Subcutaneous abdominal adipose tissue (tissue), 5 donors: ENCODE data around the gene NPY2R.
A peak's percentile ranks its signal among the peaks of the same experiment; 100 is the strongest.

Experiments used
- H3K27ac ChIP-seq: one replicate; pipeline ENCODE4 v1.7.0; 2013; ENCODE audit warnings: low read depth, mild to moderate bottlenecking, inconsistent platforms, low read length, moderate library complexity
- H3K27me3 ChIP-seq, 5 donors: one replicate each; pipeline ENCODE4 v1.7.0; 2013; ENCODE audit warnings: low read length in 5 of 5, inconsistent platforms in 1 of 5; ENCODE audit not compliant: control insufficient read depth in 5 of 5, insufficient read depth in 4 of 5
- H3K36me3 ChIP-seq, 5 donors: one replicate each; pipeline ENCODE4 v1.7.0; 2013; ENCODE audit warnings: low read length in 5 of 5; ENCODE audit not compliant: control insufficient read depth in 5 of 5, insufficient read depth in 5 of 5
- H3K4me1 ChIP-seq, 5 donors: one replicate each; pipeline ENCODE4 v1.7.0; 2013; ENCODE audit warnings: low read length in 5 of 5, mild to moderate bottlenecking in 3 of 5, moderate library complexity in 1 of 5; ENCODE audit not compliant: control insufficient read depth in 5 of 5, insufficient read depth in 5 of 5
- H3K4me3 ChIP-seq, 5 donors: one replicate each; pipeline ENCODE4 v1.7.0; 2013; ENCODE audit warnings: low read length in 5 of 5, low read depth in 1 of 5
- H3K9ac ChIP-seq, 5 donors: one replicate each; pipeline ENCODE4 v1.7.0; 2013; ENCODE audit warnings: low read length in 5 of 5, mild to moderate bottlenecking in 4 of 5, moderate library complexity in 3 of 5
- H3K9me3 ChIP-seq, 5 donors: one replicate each; pipeline ENCODE4 v1.7.0; 2013; ENCODE audit warnings: low read length in 5 of 5; ENCODE audit not compliant: control insufficient read depth in 5 of 5
- donor health status: healthy.
- donor health status: healthy.
- donor health status: healthy.
- donor health status: healthy.
- donor health status: healthy.

The NPY2R gene

GRCh38 chr4:155245105-155245504, 36.7 kb downstream of the NPY2R start:
- Histone ChIP-seq H3K36me3 (no peaks in the 10 kb centered on the region), H3K9ac (no peak overlapping the region), H3K27ac (no peak overlapping the region)

GRCh38 chr4:155248002-155248896, 39.8 kb downstream of the NPY2R start:
- Histone ChIP-seq H3K27me3 (no peaks in the 10 kb centered on the region), H3K9me3 (no peaks in the 10 kb centered on the region), H3K4me1 (peaks cover 0 to 18% (median 4%) of the 10 kb centered on the region in 5 donors), H3K27ac (peak overlapping the region; percentile 15), H3K4me3 (no peak overlapping the region), H3K9ac (no peak overlapping the region), H3K36me3 (no peaks in the 10 kb centered on the region)

More at GRCh38 chr4:155245105-155245504, 36.7 kb downstream of the NPY2R start:
- Histone ChIP-seq H3K27me3 (no peaks in the 10 kb centered on the region), H3K4me1 (peaks cover 0 to 18% (median 4%) of the 10 kb centered on the region in 5 donors), H3K9me3 (no peaks in the 10 kb centered on the region), H3K4me3 (no peak overlapping the region)

- H3K27me3 ChIP-seq, result no peaks in the 10 kb centered on the region
- H3K9me3 ChIP-seq, result no peaks in the 10 kb centered on the region
- peak overlapping the region; percentile 15 for H3K27ac ChIP-seq
- no peak overlapping the region for H3K9ac ChIP-seq
- H3K4me3 ChIP-seq, result no peak overlapping the region
- H3K36me3 ChIP-seq, result no peaks in the 10 kb centered on the region
- peaks cover 0 to 18% (median 4%) of the 10 kb centered on the region in 5 donors for H3K4me1 ChIP-seq
These were observed 40.7 kb downstream of the NPY2R start for GRCh38 chr4:155249016-155249566.

- Histone ChIP-seq H3K4me1 (peaks cover 0 to 18% (median 4%) of the 10 kb centered on the region in 5 donors), H3K9ac (no peak overlapping the region), H3K4me3 (no peak overlapping the region), H3K27ac (no peak overlapping the region), H3K9me3 (no peaks in the 10 kb centered on the region), H3K27me3 (no peaks in the 10 kb centered on the region), H3K36me3 (no peaks in the 10 kb centered on the region)
These were observed 43.9 kb downstream of the NPY2R start for GRCh38 chr4:155252327-155252726.

- Histone ChIP-seq H3K4me1 (no peaks in the 10 kb centered on the region), H3K27ac (no peak overlapping the region), H3K9ac (no peak overlapping the region), H3K36me3 (no peaks in the 10 kb centered on the region), H3K27me3 (no peaks in the 10 kb centered on the region), H3K4me3 (no peak overlapping the region), H3K9me3 (peaks cover 0 to 6% (median 0%) of the 10 kb centered on the region in 5 donors)
These were observed 55.0 kb downstream of the NPY2R start for GRCh38 chr4:155263480-155263879.

GRCh38 chr4:155265113-155265512, 56.7 kb downstream of the NPY2R start:
- H3K27me3 ChIP-seq, result no peaks in the 10 kb centered on the region
- H3K4me3 ChIP-seq, result no peak overlapping the region
- no peaks in the 10 kb centered on the region for H3K36me3 ChIP-seq
- no peak overlapping the region for H3K27ac ChIP-seq
- peaks cover 0 to 6% (median 0%) of the 10 kb centered on the region in 5 donors for H3K9me3 ChIP-seq
- no peak overlapping the region for H3K9ac ChIP-seq
- no peaks in the 10 kb centered on the region for H3K4me1 ChIP-seq
